ENCODE data around the gene ACOT11.
"Not testable (repeated sequence)": the region's sequence is repeated elsewhere in the genome, so short reads cannot be mapped to it uniquely, and the experiment has no call there.

ACOT11 gene

DNA sequence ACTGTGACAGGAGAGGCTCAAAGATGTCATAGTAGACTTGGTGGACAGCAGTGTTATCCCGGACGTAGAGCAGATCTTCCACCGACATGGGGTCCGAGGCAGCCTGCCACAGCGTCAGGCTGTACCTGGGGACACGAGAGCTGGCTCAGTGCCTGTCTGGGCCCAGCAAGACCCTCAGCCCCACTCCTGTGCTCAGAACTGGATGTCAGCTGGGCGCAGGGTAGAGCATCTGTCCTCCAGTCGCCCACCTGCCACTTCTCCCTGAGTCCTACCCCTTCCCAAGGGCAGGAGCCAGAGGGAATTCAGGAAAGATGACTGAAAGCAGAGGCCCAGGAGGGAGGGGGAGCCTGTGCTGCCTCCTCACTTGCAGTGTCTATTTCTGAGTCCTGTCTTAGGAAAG is 63.6 kb downstream of the ACOT11 start:
- no peak for DNase-seq

DNA sequence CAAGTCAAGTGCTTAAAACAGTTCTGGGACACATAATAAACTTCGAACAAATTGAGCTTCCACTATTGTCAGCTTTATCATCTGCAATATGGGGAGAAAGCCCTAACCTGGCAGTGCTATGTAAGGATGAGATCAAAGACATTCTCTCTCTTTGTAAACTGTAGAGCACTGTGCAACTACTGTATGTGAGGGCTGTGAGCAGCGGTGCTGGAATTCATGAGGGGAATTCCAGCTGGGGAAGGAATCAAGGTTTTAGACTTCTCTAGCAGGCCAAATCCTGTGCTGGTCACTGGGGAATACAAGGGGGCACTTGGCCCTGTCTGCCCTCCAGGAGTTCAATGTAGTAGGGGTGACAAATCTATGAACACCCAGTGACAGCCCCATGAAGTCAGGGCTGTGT is 66.0 kb downstream of the ACOT11 start:
- no peak for DNase-seq

GRCh38 chr1:54614563-54614962 is 66.5 kb downstream of the ACOT11 start:
- no peak for DNase-seq

- DNase-seq: no peak
Measured at GRCh38 chr1:54615531-54616279, 67.7 kb downstream of the ACOT11 start.

DNA sequence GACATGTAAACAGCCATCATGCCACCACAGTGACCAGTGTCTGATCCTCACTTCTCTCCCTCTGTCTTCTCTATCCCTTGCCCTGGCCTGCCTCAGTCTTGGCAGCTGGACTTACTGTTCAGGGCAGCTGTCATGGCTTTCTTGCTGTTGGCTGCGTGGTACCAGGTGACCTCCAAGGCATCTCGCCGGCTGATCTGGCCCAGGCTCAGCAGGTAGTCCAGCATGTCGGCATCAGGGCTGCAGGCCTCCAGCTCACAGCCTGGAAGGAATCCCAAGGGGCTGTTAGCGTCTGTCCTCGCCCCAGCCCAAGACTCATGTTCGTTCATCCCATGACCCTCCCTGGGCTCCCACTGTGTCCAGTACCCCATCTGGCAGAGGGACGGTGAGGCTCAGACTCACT is 71.7 kb downstream of the ACOT11 start:
- no peak for DNase-seq

DNA sequence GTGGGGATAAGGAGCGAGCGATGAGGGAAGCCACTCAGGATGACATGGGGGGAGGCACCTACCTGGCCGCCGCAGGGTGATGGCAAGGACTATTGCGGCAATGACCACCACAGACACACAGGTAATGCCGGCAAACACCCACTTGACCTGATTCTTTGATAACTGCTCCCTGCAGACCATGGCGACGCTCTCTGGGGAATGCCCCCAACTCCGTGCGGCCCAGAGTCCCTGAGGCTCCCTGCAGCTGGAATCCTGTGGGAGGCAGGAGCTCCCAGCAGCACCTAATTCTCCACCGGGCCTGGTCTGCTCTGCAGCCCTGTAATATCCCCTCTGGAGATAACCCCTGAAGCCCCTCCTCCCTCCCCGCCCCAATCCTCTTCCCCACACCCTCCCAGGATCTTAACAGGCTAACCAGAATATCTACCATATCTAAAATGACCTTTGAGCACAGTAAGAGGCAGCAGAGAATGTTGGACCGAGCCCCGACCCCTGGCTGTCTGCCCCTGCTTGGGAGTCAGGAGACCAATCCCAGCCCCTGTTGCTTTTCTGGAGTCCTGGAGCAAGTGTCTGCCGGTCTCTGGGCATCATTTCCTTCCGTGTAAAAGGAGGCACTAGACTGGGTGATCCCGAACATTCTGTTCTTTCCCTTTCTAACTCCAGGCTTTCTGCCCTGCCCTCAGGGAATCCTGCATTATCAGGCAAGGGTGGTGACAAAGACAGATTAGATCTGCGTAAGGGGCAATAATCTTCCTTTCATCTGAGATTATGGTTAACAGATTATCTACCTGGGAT is 75.4 kb downstream of the ACOT11 start, which contains the start of gene FAM151A:
TSS of gene FAM151A (minus strand) at position 310 of the 792 bp plus-strand sequence. CDS start at position 180, 130 bp downstream.
- no peak for DNase-seq

GRCh38 chr1:54624466-54625464 is 76.7 kb downstream of the ACOT11 start:
- DNase-seq: no peak

DNA sequence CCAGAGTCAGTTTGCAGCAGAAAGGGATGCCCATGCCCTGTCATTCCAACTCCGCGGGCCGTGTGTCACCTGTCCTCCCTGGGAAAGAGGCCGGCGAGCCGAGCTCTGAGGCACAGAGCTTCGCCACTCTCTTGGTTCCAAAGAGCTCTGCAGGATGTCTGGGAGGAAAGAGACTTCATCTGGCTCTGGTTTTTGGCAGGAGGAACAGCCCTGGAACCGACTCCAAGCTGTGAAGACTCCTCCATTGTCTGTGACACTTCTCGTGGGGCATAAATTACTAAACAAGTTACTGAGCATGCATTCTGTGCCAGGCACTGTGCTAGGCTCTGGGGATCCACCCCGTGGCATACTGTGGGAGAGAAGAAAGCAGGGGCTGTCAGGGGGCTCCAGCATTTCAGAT is 79.2 kb downstream of the ACOT11 start:
- no peak for DNase-seq

- DNase-seq: not testable (repeated sequence)
Measured at GRCh38 chr1:54635804-54636203, 87.8 kb downstream of the ACOT11 start.

DNA sequence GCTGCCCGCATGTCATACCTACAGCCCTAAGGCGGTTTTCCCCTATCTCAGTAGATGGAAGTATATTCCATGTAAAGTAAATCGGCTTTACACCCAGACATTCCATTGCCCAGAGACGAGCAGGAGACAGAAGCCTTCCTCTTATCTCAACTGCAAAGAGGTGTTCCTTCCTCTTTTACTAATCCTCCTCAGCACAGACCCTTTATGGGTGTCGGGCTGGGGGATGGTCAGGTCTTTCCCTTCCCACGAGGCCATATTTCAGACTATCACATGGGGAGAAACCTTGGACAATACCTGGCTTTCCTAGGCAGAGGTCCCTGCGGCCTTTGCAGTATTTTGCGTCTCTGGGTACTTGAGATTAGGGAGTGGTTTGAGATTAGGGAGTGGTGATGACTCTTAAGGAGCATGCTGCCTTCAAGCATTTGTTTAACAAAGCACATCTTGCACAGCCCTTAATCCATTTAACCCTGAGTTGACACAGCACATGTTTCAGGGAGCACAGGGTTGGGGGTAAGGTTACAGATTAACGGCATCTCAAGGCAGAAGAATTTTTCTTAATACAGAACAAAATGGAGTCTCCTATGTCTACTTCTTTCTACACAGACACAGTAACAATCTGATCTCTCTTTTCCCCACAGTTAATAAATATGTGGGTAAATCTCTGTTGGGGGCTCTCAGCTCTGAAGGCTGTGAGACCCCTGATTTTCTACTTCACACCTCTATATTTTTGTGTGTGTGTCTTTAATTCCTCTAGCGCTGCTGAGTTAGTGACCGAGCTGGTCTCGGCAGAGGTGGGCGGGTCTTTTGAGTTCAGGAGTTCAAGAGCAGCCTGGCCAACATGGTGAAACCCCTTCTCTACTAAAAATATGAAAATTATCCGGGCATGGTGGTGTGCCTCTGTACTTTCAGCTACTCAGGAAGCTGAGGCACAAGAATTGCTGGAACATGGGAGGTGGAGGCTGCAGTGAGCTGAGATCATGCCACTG is 88.7 kb downstream of the ACOT11 start:
- not testable (repeated sequence) for DNase-seq

- no peak for DNase-seq
Measured at GRCh38 chr1:54640361-54640760, 92.3 kb downstream of the ACOT11 start.

DNA sequence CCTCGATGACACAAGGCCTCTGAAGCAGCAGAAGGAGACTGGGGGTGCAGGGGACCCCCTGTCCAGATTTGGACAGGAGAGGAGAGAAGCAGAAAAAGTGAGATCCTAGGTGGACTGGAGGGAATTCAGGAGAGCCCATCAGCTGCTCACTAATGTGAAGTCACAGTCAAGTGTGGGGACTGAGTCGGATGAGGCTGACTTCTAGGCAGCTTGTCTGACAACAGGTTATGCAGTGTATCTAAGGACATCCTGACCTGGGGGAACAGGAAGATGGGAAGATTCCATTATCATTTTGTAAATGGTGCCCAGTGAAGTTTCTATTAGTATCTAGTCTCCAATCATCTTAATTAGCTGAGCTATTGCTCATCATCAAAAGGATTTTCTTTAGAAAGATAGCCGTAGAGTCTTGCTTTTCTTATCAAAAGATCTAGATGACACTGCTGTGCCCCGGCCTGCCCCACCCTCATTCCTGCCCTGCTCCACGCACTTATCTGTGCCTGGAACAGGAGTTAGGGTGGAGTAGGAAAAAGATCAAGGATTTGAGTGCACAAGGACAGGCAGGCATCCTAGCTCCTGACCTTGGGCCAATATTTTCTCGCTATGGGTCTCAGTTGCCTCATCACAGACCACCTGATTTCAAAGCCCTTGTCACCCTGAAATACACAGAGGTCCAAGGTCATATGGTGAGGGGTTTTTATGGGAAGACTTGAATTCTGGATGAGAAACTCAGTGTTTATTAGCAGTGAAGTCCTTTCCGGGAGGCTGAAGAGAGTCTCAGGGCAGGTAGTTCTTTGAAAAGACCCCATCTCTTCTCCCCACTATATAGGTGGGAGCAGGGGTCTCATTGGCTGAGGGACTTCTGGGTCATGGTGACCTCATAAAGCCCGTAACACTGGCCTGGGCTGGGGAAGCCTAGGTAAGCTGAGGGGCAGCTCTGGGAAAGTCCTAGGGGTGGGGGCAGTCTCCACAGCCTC is 93.1 kb downstream of the ACOT11 start, which contains the start of gene MROH7:
TSS of gene MROH7 (plus strand) at position 924 of the 974 bp plus-strand sequence. CDS start 11,141 bp downstream, outside the sequence.
- DNase-seq: no peak

DNA sequence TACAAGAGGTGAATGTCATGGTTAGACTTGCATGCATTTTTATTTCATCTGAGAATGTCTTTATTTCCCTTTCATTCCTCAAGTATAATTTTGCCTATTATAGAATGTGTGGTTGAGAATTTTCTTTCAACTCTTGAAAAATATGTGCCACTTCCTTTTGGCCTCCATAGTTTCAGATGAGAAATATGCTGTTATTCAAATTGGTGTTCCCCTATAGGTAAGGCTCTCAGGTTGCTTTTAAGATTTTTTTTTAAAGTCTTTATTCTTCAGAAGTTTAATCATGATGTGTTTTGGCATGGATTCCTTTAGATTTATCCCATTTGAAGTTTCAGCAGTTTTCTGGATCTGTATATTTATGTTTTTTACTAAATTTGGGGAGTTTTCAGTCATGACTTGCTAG is 95.7 kb downstream of the ACOT11 start:
- DNase-seq: no peak

DNA sequence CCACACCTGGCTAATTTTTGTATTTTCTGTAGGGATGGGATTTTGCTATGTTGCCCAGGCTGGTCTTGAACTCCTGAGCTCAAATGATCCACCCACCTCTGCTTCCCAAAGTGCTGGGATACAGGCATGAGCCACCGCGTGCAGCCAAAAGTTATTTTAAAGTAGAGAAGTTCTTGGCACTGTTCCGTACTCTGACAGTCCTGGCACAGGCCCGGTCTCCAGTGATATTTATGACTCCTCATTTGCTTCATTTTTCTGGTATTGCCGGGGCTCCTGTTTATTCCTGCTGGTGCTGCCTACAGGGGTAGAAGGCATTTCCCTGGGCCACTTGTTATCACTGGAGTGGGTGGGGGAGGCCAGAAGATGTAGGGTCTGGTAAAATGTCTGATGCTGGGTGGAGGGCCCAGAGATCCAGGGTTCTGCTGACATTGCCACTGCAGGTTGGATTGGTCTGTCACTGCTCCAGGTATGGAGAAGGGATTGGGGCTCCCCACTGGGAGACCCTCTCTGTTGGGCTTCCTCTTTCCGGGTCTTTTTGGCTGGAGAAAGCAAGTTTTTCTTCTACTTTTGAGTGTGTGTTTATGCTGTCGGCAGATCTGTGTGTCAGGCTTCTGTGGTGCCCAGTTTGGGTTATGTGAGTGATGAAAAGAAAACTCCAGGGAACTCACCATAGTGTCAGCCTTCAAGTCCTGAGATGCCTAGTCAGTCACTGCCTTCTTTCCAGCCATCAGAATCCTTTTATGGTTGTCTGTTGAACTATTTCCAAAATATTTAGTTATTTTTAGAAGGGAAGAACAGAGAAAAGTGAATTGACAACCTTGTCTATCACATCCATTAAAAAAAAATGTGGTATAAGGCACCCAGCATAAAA is 98.0 kb downstream of the ACOT11 start:
- DNase-seq: no peak

- DNase-seq: no peak
Measured at GRCh38 chr1:54649130-54649898, 101.3 kb downstream of the ACOT11 start.

GRCh38 chr1:54649921-54650320 is 101.9 kb downstream of the ACOT11 start:
- DNase-seq: no peak

DNA sequence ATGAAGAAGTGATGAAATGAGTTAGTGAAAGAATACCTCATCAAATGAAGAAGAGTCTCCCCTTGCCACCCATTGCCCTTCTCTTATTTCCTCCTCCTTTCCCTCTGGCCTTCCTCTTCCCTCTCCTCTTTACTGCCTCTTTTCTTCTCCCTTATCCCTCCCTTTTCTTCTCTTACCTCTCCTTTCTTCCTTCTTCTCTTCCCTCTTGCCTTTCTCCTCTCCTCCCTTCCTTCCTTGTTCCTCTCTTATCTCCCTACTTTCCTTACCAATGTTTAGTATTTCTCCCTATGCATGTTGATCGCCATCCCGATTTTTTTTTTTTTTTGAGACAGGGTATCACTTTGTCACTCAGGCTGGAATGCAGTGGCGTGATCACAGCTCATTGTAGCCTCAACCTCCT is 102.4 kb downstream of the ACOT11 start:
- no peak for DNase-seq

DNA sequence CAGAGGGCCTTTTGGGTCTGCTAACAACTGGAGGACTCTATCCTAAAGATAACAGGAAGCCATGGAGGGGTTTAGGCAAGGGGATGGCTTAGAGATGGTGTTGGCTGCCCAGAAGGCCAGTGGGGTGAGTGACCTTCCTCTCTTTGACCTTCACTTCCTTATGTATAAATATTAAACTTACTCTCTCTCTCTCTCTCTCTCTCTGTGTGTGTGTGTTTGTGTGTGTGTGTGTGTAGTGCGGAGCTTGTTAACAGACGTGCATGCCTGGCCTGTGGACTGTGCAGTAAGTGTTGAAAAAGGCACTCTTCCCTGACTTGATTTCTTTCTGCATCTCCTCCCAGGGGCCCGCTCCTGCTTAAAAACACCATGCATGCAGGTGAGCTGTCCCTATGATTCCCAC is 103.6 kb downstream of the ACOT11 start:
- no peak for DNase-seq

Data from activated naive CD4-positive, alpha-beta T cell (primary cell).